ENCODE results near the gene LCP1.

Gene LCP1

GRCh38 chr13:46101002-46101401, 81.0 kb downstream of the LCP1 start:
- DNase-seq (ENCODE audit: low read depth in 2 of 2): no peak

GRCh38 chr13:46100191-46100815, 81.7 kb downstream of the LCP1 start:
- no peak for DNase-seq (ENCODE audit: low read depth in 2 of 2)

- DNase-seq (ENCODE audit: low read depth in 2 of 2): no peak
These were observed 84.3 kb downstream of the LCP1 start for GRCh38 chr13:46097663-46098062.

- no peak for DNase-seq (ENCODE audit: low read depth in 2 of 2)
These were observed 85.0 kb downstream of the LCP1 start for GRCh38 chr13:46097015-46097414.

GRCh38 chr13:46094478-46094877, 87.5 kb downstream of the LCP1 start:
- no peak for DNase-seq (ENCODE audit: low read depth in 2 of 2)

- DNase-seq (ENCODE audit: low read depth in 2 of 2): no peak
These were observed 93.0 kb downstream of the LCP1 start for GRCh38 chr13:46088821-46089562.

GRCh38 chr13:46087481-46087880, 94.5 kb downstream of the LCP1 start:
- DNase-seq (ENCODE audit: low read depth in 2 of 2): no peak

GRCh38 chr13:46086985-46087384, 95.0 kb downstream of the LCP1 start:
- DNase-seq (ENCODE audit: low read depth in 2 of 2): no peak

GRCh38 chr13:46086421-46086922, 95.5 kb downstream of the LCP1 start:
- DNase-seq (ENCODE audit: low read depth in 2 of 2): no peak

- DNase-seq (ENCODE audit: low read depth in 2 of 2): no peak
These were observed 96.2 kb downstream of the LCP1 start for GRCh38 chr13:46085737-46086136.

GRCh38 chr13:46082324-46082723, 99.7 kb downstream of the LCP1 start:
- DNase-seq (ENCODE audit: low read depth in 2 of 2): no peak

GRCh38 chr13:46079770-46080169, 102.2 kb downstream of the LCP1 start:
- no peak for DNase-seq (ENCODE audit: low read depth in 2 of 2)

- no peak for DNase-seq (ENCODE audit: low read depth in 2 of 2)
These were observed 104.7 kb downstream of the LCP1 start for GRCh38 chr13:46077265-46077664.

GRCh38 chr13:46076827-46077226, 105.2 kb downstream of the LCP1 start:
- no peak for DNase-seq (ENCODE audit: low read depth in 2 of 2)

All from stimulated activated CD4-positive, alpha-beta T cell treated with anti-CD3 and anti-CD28 coated beads, Interleukin-4, amount 100 ng/mL, for 48 hours (primary cell).